ENCODE measurements around the gene PCBP4.

The PCBP4 gene

GRCh38 chr3:52002748-52003147 is 35.5 kb upstream of the PCBP4 start:
- Histone ChIP-seq H3K36me3 (ENCODE audit: control insufficient read depth in 4 of 4, insufficient read depth in 4 of 4, low read length in 3 of 4) (no peaks in the 10 kb centered on the region), H3K4me1 (ENCODE audit: control extremely low read depth in 1 of 4, control insufficient read depth in 4 of 4, insufficient read depth in 4 of 4, low read length in 3 of 4) (peaks cover 0 to 35% (median 20%) of the 10 kb centered on the region in 4 experiments), H3K27ac (ENCODE audit: insufficient read depth in 1 of 2, low read depth in 1 of 2, low read length in 2 of 2, poor library complexity in 1 of 2, severe bottlenecking in 2 of 2) (no peak overlapping the region), H3K9me3 (ENCODE audit: control extremely low read depth in 1 of 5, control insufficient read depth in 4 of 5, insufficient read depth in 2 of 5, low read depth in 1 of 5, low read length in 4 of 5) (no peaks in the 10 kb centered on the region), H3K4me3 (ENCODE audit: control insufficient read depth in 1 of 7, extremely low read depth in 1 of 7, insufficient read depth in 4 of 7, low read depth in 2 of 7, low read length in 6 of 7) (no peak overlapping the region), H3K27me3 (replicated peaks in 2 of 5; ENCODE audit: control insufficient read depth in 4 of 5, insufficient read depth in 5 of 5, low read length in 4 of 5) (no peaks in the 10 kb centered on the region)
- no peak for DNase-seq
- 94% methylated on average over 4 of the region's 6 CpGs for WGBS (ENCODE audit: insufficient coverage)
- ChIA-PET CTCF (interaction anchor here (0.9 to 9.0 kb wide), 14 partner anchors 11 to 337 kb away, joined by 3 to 169 read pairs (median 10); partner anchors contain the start of gene DUSP7), POLR2A (no interaction called here)

- CTCF ChIA-PET = interaction anchor here (0.7 to 9.0 kb wide), 28 partner anchors 10 to 338 kb away, joined by 3 to 169 read pairs (median 4); partner anchors contain the start of genes ABHD14B and DUSP7
- Histone ChIP-seq H3K4me3 (ENCODE audit: control insufficient read depth in 1 of 7, extremely low read depth in 1 of 7, insufficient read depth in 4 of 7, low read depth in 2 of 7, low read length in 6 of 7) (peak overlapping the region in 2 of 7 experiments; percentile 11 to 25), H3K27me3 (replicated peaks in 2 of 5; ENCODE audit: control insufficient read depth in 4 of 5, insufficient read depth in 5 of 5, low read length in 4 of 5) (no peaks in the 10 kb centered on the region), H3K27ac (ENCODE audit: insufficient read depth in 1 of 2, low read depth in 1 of 2, low read length in 2 of 2, poor library complexity in 1 of 2, severe bottlenecking in 2 of 2) (no peak overlapping the region), H3K9me3 (ENCODE audit: control extremely low read depth in 1 of 5, control insufficient read depth in 4 of 5, insufficient read depth in 2 of 5, low read depth in 1 of 5, low read length in 4 of 5) (no peaks in the 10 kb centered on the region), H3K36me3 (ENCODE audit: control insufficient read depth in 4 of 4, insufficient read depth in 4 of 4, low read length in 3 of 4) (no peaks in the 10 kb centered on the region), H3K4me1 (ENCODE audit: control extremely low read depth in 1 of 4, control insufficient read depth in 4 of 4, insufficient read depth in 4 of 4, low read length in 3 of 4) (peaks cover 0 to 32% (median 19%) of the 10 kb centered on the region in 4 experiments)
- POLR2A ChIA-PET = interaction anchor here (0.6 to 0.9 kb wide), 2 partner anchors 52 to 120 kb away, joined by 3 to 4 read pairs; no protein-coding TSS in a partner anchor
- WGBS (ENCODE audit: insufficient coverage) = 2% methylated on average over 14 of the region's 18 CpGs
- DNase-seq = peak; percentile 83 to 91 (median 88)
Observed at GRCh38 chr3:52001443-52001974, 34.3 kb upstream of the PCBP4 start.

- DNase-seq = no peak
- Histone ChIP-seq H3K27me3 (replicated peaks in 2 of 5; ENCODE audit: control insufficient read depth in 4 of 5, insufficient read depth in 5 of 5, low read length in 4 of 5) (no peaks in the 10 kb centered on the region), H3K4me3 (ENCODE audit: control insufficient read depth in 1 of 7, extremely low read depth in 1 of 7, insufficient read depth in 4 of 7, low read depth in 2 of 7, low read length in 6 of 7) (no peak overlapping the region), H3K9me3 (ENCODE audit: control extremely low read depth in 1 of 5, control insufficient read depth in 4 of 5, insufficient read depth in 2 of 5, low read depth in 1 of 5, low read length in 4 of 5) (no peaks in the 10 kb centered on the region), H3K27ac (ENCODE audit: insufficient read depth in 1 of 2, low read depth in 1 of 2, low read length in 2 of 2, poor library complexity in 1 of 2, severe bottlenecking in 2 of 2) (no peak overlapping the region), H3K36me3 (ENCODE audit: control insufficient read depth in 4 of 4, insufficient read depth in 4 of 4, low read length in 3 of 4) (peaks cover 0 to 6% (median 0%) of the 10 kb centered on the region in 4 experiments), H3K4me1 (ENCODE audit: control extremely low read depth in 1 of 4, control insufficient read depth in 4 of 4, insufficient read depth in 4 of 4, low read length in 3 of 4) (peaks cover 3 to 20% (median 10%) of the 10 kb centered on the region in 4 experiments)
- WGBS (ENCODE audit: insufficient coverage) = no CpG with 5 or more reads among the region's 2 CpGs
- POLR2A ChIA-PET = no interaction called here
- CTCF ChIA-PET = interaction anchor here (1.0 to 9.0 kb wide), 5 partner anchors 53 to 161 kb away, joined by 4 to 169 read pairs (median 50); no protein-coding TSS in a partner anchor
Observed at GRCh38 chr3:51999846-52000245, 32.6 kb upstream of the PCBP4 start.

GRCh38 chr3:51998774-51999173 is 31.5 kb upstream of the PCBP4 start:
- POLR2A ChIA-PET = no interaction called here
- WGBS (ENCODE audit: insufficient coverage) = 96% methylated on average over 7 of the region's 7 CpGs
- no peak overlapping the region for H3K27ac ChIP-seq (ENCODE audit: insufficient read depth in 1 of 2, low read depth in 1 of 2, low read length in 2 of 2, poor library complexity in 1 of 2, severe bottlenecking in 2 of 2)

GRCh38 chr3:51997935-51998596 is 30.8 kb upstream of the PCBP4 start:
- ChIA-PET CTCF (interaction anchor here (0.6 to 2.1 kb wide), 11 partner anchors 14 to 148 kb away, joined by 3 to 7 read pairs (median 4); partner anchors contain the start of gene ACY1), POLR2A (no interaction called here)
- WGBS (ENCODE audit: insufficient coverage) = 87% methylated on average over 4 of the region's 7 CpGs
- Histone ChIP-seq H3K4me1 (ENCODE audit: control extremely low read depth in 1 of 4, control insufficient read depth in 4 of 4, insufficient read depth in 4 of 4, low read length in 3 of 4) (peaks cover 6 to 24% (median 19%) of the 10 kb centered on the region in 4 experiments), H3K27ac (ENCODE audit: insufficient read depth in 1 of 2, low read depth in 1 of 2, low read length in 2 of 2, poor library complexity in 1 of 2, severe bottlenecking in 2 of 2) (no peak overlapping the region), H3K36me3 (ENCODE audit: control insufficient read depth in 4 of 4, insufficient read depth in 4 of 4, low read length in 3 of 4) (peaks cover 4 to 21% (median 10%) of the 10 kb centered on the region in 4 experiments), H3K9me3 (ENCODE audit: control extremely low read depth in 1 of 5, control insufficient read depth in 4 of 5, insufficient read depth in 2 of 5, low read depth in 1 of 5, low read length in 4 of 5) (no peaks in the 10 kb centered on the region), H3K27me3 (replicated peaks in 2 of 5; ENCODE audit: control insufficient read depth in 4 of 5, insufficient read depth in 5 of 5, low read length in 4 of 5) (no peaks in the 10 kb centered on the region), H3K4me3 (ENCODE audit: control insufficient read depth in 1 of 7, extremely low read depth in 1 of 7, insufficient read depth in 4 of 7, low read depth in 2 of 7, low read length in 6 of 7) (no peak overlapping the region)
- no peak for DNase-seq

More at GRCh38 chr3:51998774-51999173, 31.5 kb upstream of the PCBP4 start:
- DNase-seq = no peak
- Histone ChIP-seq H3K9me3 (ENCODE audit: control extremely low read depth in 1 of 5, control insufficient read depth in 4 of 5, insufficient read depth in 2 of 5, low read depth in 1 of 5, low read length in 4 of 5) (no peaks in the 10 kb centered on the region), H3K36me3 (ENCODE audit: control insufficient read depth in 4 of 4, insufficient read depth in 4 of 4, low read length in 3 of 4) (peaks cover 4 to 16% (median 7%) of the 10 kb centered on the region in 4 experiments), H3K27me3 (replicated peaks in 2 of 5; ENCODE audit: control insufficient read depth in 4 of 5, insufficient read depth in 5 of 5, low read length in 4 of 5) (no peaks in the 10 kb centered on the region), H3K4me3 (ENCODE audit: control insufficient read depth in 1 of 7, extremely low read depth in 1 of 7, insufficient read depth in 4 of 7, low read depth in 2 of 7, low read length in 6 of 7) (no peak overlapping the region), H3K4me1 (ENCODE audit: control extremely low read depth in 1 of 4, control insufficient read depth in 4 of 4, insufficient read depth in 4 of 4, low read length in 3 of 4) (peaks cover 6 to 24% (median 19%) of the 10 kb centered on the region in 4 experiments)
- CTCF ChIA-PET = interaction anchor here (0.6 to 2.1 kb wide), 10 partner anchors 14 to 148 kb away, joined by 3 to 7 read pairs (median 4); partner anchors contain the start of gene ACY1

GRCh38 chr3:51997172-51997571 is 29.9 kb upstream of the PCBP4 start:
- Histone ChIP-seq H3K9me3 (ENCODE audit: control extremely low read depth in 1 of 5, control insufficient read depth in 4 of 5, insufficient read depth in 2 of 5, low read depth in 1 of 5, low read length in 4 of 5) (no peaks in the 10 kb centered on the region), H3K27me3 (replicated peaks in 2 of 5; ENCODE audit: control insufficient read depth in 4 of 5, insufficient read depth in 5 of 5, low read length in 4 of 5) (no peaks in the 10 kb centered on the region), H3K36me3 (ENCODE audit: control insufficient read depth in 4 of 4, insufficient read depth in 4 of 4, low read length in 3 of 4) (peaks cover 8 to 29% (median 18%) of the 10 kb centered on the region in 4 experiments), H3K27ac (ENCODE audit: insufficient read depth in 1 of 2, low read depth in 1 of 2, low read length in 2 of 2, poor library complexity in 1 of 2, severe bottlenecking in 2 of 2) (no peak overlapping the region), H3K4me3 (ENCODE audit: control insufficient read depth in 1 of 7, extremely low read depth in 1 of 7, insufficient read depth in 4 of 7, low read depth in 2 of 7, low read length in 6 of 7) (no peak overlapping the region), H3K4me1 (ENCODE audit: control extremely low read depth in 1 of 4, control insufficient read depth in 4 of 4, insufficient read depth in 4 of 4, low read length in 3 of 4) (peaks cover 6 to 31% (median 20%) of the 10 kb centered on the region in 4 experiments)
- POLR2A ChIA-PET = interaction anchor here (0.6 kb wide), 1 partner anchor 1748 kb away, joined by 3 read pairs; no protein-coding TSS in a partner anchor
- CTCF ChIA-PET = interaction anchor here (0.7 to 2.1 kb wide), 6 partner anchors 13 to 126 kb away, joined by 3 to 7 read pairs (median 4); partner anchors contain the start of gene ACY1
- DNase-seq = no peak
- 86% methylated on average over 2 of the region's 2 CpGs for WGBS (ENCODE audit: insufficient coverage)
